GM12878 (cell line): ENCODE results near the gene CASP8. TPM values are rescaled to one million over a fixed set of nuclear protein-coding genes. Genes with fewer than 3 reads are reported as not detected.
A peak's percentile ranks its signal among the peaks of the same experiment; 100 is the strongest.

ENCODE experiments used
- ATAC-seq: fragments of 200-7000 bp; cut with Tn5 transposase; 3 replicates; pipeline ENCODE4 v1.9.1; 2020; ENCODE audit warnings: mild to moderate bottlenecking, moderate library complexity
- BruUV-seq: library from RNA; stranded (reverse); fragments of 400-500 nt; replicated peaks from 2 replicates; lab custom pipeline; 2021; lab: Mats Ljungman, UMichigan
- CTCF ChIA-PET: fragments of 300-600 bp; sonication (Branson Sonifier 250); formaldehyde crosslinking; extraction: SDS; loops from one replicate; lab custom pipeline; 2021; ENCODE audit warnings: inconsistent platforms; lab: Yijun Ruan, JAX
- POLR2A ChIA-PET: fragments of 350-600 bp; formaldehyde crosslinking; extraction: SDS; loops from one replicate; lab custom pipeline; 2021; ENCODE audit warnings: inconsistent platforms; lab: Charles Lee
- RAD21 ChIA-PET: fragments of 300-600 bp; sonication (Branson Sonifier 250); formaldehyde crosslinking; loops from one replicate; lab custom pipeline; 2023; ENCODE audit warnings: antibody characterized with exemption; ENCODE audit not compliant: unreplicated experiment; lab: Charles Lee
- SMC1A ChIA-PET: fragments of 300-600 bp; sonication (Branson Sonifier 250); formaldehyde crosslinking; loops from one replicate; lab custom pipeline; 2023; ENCODE audit not compliant: unreplicated experiment, uncharacterized antibody; lab: Charles Lee
- DNase-seq: peaks from one replicate; pipeline ENCODE4 v3.0.0-alpha.2; 2011; ENCODE audit warnings: low read depth, low spot score
- FAIRE-seq: peaks from 3 replicates; lab custom pipeline; 2011; peaks lifted over from hg19 to GRCh38; lab: Jason Lieb, UNC
- H2AFZ ChIP-seq: 2 replicates; pipeline ENCODE4 v1.6.0; 2011; ENCODE audit warnings: low read depth, low read length, control low read depth; ENCODE audit not compliant: control insufficient read depth
- H3K27ac ChIP-seq: 2 replicates; pipeline ENCODE4 v1.5.1; 2011; ENCODE audit warnings: control low read depth; ENCODE audit not compliant: control insufficient read depth, insufficient read depth
- H3K27me3 ChIP-seq, 2 experiments: replicated peaks in 1 of 2; 2 replicates each; pipeline versions ENCODE4 v1.6.0 to v1.6.1; 2011; ENCODE audit warnings: low read length in 1 of 2; ENCODE audit not compliant: control insufficient read depth in 2 of 2, insufficient read depth in 2 of 2
- H3K36me3 ChIP-seq, 2 experiments: 2 replicates each; pipeline ENCODE4 v1.5.1; 2011; ENCODE audit warnings: low read length in 1 of 2; ENCODE audit not compliant: control insufficient read depth in 2 of 2, insufficient read depth in 2 of 2
- H3K4me1 ChIP-seq: 2 replicates; pipeline ENCODE4 v1.6.1; 2011; ENCODE audit warnings: mild to moderate bottlenecking, low read length, moderate library complexity, mixed read lengths; ENCODE audit not compliant: control insufficient read depth, insufficient read depth
- H3K4me2 ChIP-seq: 2 replicates; pipeline ENCODE4 v1.6.0; 2011; ENCODE audit warnings: control low read depth; ENCODE audit not compliant: control insufficient read depth, insufficient read depth
- H3K4me3 ChIP-seq: fragments of 200-600 bp; sonication (generic); 2 replicates; pipeline ENCODE4 v1.5.1; 2016
- H3K79me2 ChIP-seq: 2 replicates; pipeline ENCODE4 v1.6.0; 2011; ENCODE audit warnings: low read length; ENCODE audit not compliant: control insufficient read depth, insufficient read depth
- H3K9ac ChIP-seq: 2 replicates; pipeline ENCODE4 v1.8.0; 2011; ENCODE audit warnings: low read length, control low read depth, mixed read lengths; ENCODE audit not compliant: control insufficient read depth, insufficient read depth
- H3K9me3 ChIP-seq: replicated peaks from 3 replicates; pipeline ENCODE4 v1.5.1; 2011; ENCODE audit warnings: mild to moderate bottlenecking, low read length; ENCODE audit not compliant: control insufficient read depth, insufficient read depth
- H4K20me1 ChIP-seq: 2 replicates; pipeline ENCODE4 v1.6.0; 2011; ENCODE audit not compliant: control insufficient read depth, insufficient read depth
- CBX5 ChIP-seq: sonication (generic); IDR thresholded peaks from 2 replicates; pipeline ENCODE4 v1.6.1; 2016; ENCODE audit warnings: low read depth, moderate library complexity, mild to moderate bottlenecking, inconsistent platforms
- GABPA ChIP-seq: IDR thresholded peaks from 2 replicates; pipeline ENCODE4 v1.6.1; 2014; ENCODE audit warnings: antibody characterized with exemption, low read depth, mild to moderate bottlenecking, inconsistent platforms
- HDGF ChIP-seq: fragments of 450-650 bp; IDR thresholded peaks from 2 replicates; pipeline ENCODE4 v1.6.1; 2016; ENCODE audit warnings: antibody characterized with exemption
- RAD51 ChIP-seq: fragments of 450-650 bp; IDR thresholded peaks from 2 replicates; pipeline ENCODE4 v1.6.1; 2016; ENCODE audit warnings: moderate library complexity, mild to moderate bottlenecking, inconsistent platforms
- SMAD5 ChIP-seq: IDR thresholded peaks from 2 replicates; pipeline ENCODE4 v1.6.1; 2016; ENCODE audit warnings: antibody characterized with exemption, low read depth
- TAF1 ChIP-seq: IDR thresholded peaks from 2 replicates; pipeline ENCODE4 v1.6.1; 2011; ENCODE audit warnings: mild to moderate bottlenecking, low read depth, low read length, borderline replicate concordance
- ZNF24 ChIP-seq: fragments of 450-650 bp; IDR thresholded peaks from 2 replicates; pipeline ENCODE4 v1.6.1; 2017; ENCODE audit warnings: antibody characterized with exemption, mild to moderate bottlenecking
- WGBS: methylation state at CpG from one replicate; pipeline ENCODE4 v1.1.6; 2016; ENCODE audit warnings: low lambda C conversion rate; ENCODE audit not compliant: insufficient replicate concordance, insufficient coverage; ENCODE audit errors: missing lambda C conversion rate; 5-methylcytosine and 5-hydroxymethylcytosine counted together
- in situ Hi-C: fragments of 300-500 bp; cut with MboI; formaldehyde crosslinking; loops from 9 replicates; pipeline ENCODE4 v1.14.3; 2018; ENCODE audit warnings: mixed read lengths
- intact Hi-C: fragments of 100-400 bp; cut with micrococcal nuclease; formaldehyde crosslinking; loops from one replicate; pipeline ENCODE4 v1.14.2; 2022; ENCODE audit not compliant: unreplicated experiment
- polyA plus RNA-seq, 11 experiments: library from polyadenylated mRNA; depleted of rRNA in 4 of 11; unstranded in 6 of 11; stranded (reverse) in 5 of 11; fragments of >200 nt; fragmentation: Nextera tagmentation in 4 of 11; fragmentation: Illumina TruSeq in 1 of 11; extraction: Ambion mirVana in 4 of 11; extraction: Trizol in 1 of 11; gene quantifications; 1 replicate in 1 of 11; 2 replicates in 10 of 11; pipeline versions ENCODE4 v1.2.1 to v1.2.3, GENCODE V29; 2011 to 2016; ENCODE audit warnings: inconsistent platforms in 2 of 11, missing spikeins in 2 of 11, low read depth in 1 of 11
- total RNA-seq, 4 experiments: library from RNA; depleted of rRNA in 3 of 4; stranded (reverse); fragments of >200 nt in 3 of 4; fragmentation: Illumina TruSeq in 1 of 4; extraction: Trizol in 1 of 4; gene quantifications; 2 replicates each; pipeline versions ENCODE4 v1.2.1 to v1.2.3, GENCODE V29; 2013 to 2021
- TF ChIP-seq, protein P1 (sequence below): fragments of 150-350 bp; IDR thresholded peaks from 2 replicates; pipeline ENCODE4 v1.6.1; 2014; ENCODE audit warnings: mild to moderate bottlenecking, low read depth, low read length
- TF ChIP-seq, protein P2 (sequence below): fragments of 450-650 bp; IDR thresholded peaks from 2 replicates; pipeline ENCODE4 v1.6.1; 2018; ENCODE audit warnings: mild to moderate bottlenecking, low read depth, moderate library complexity; ENCODE audit not compliant: partially characterized antibody
- TF ChIP-seq, protein P3 (sequence below): IDR thresholded peaks from 2 replicates; pipeline ENCODE4 v1.6.1; 2012; ENCODE audit warnings: low read depth, low read length, improper control_type of control experiment

The CASP8 gene
- total and polyA plus RNA-seq, 10 of the 15 experiments (the other 5 are each of a cell fraction or from before 2014, with no cell fraction given): 18.6 to 54.1 (median 39.9) TPM

- peak; percentile 61; the same call in 1 of the 2 replicates for TF ChIP-seq TAF1
- peak; percentile 87 for TF ChIP-seq GABPA
- TF ChIP-seq SMAD5: no peak
- TF ChIP-seq RAD51: no peak
- TF ChIP-seq CBX5: no peak
- TF ChIP-seq, protein P1, sequence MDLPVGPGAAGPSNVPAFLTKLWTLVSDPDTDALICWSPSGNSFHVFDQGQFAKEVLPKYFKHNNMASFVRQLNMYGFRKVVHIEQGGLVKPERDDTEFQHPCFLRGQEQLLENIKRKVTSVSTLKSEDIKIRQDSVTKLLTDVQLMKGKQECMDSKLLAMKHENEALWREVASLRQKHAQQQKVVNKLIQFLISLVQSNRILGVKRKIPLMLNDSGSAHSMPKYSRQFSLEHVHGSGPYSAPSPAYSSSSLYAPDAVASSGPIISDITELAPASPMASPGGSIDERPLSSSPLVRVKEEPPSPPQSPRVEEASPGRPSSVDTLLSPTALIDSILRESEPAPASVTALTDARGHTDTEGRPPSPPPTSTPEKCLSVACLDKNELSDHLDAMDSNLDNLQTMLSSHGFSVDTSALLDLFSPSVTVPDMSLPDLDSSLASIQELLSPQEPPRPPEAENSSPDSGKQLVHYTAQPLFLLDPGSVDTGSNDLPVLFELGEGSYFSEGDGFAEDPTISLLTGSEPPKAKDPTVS: no peak
Observed at GRCh38 chr2:201231781-201232466, 28.4 kb upstream of the CASP8 start (continued).

DNA sequence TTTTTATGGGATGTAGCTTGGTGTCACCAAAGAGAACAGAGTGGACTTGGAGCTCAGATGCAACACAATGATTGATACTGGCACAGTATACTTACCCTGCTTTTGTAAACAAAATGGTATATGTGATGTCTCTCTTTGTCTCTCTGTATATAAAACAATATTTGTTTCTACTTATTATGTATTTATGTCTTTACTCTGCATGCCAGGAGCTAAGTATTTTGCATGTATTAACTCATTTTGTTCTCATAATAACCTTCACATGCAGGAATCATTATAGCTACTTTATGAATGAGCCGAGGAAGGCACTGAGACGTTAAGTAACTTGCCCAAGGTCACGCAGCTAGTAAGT, 27.9 kb upstream of the CASP8 start:
- no peaks in the 10 kb centered on the region for H3K27me3 ChIP-seq

More for the DNA sequence above, 27.9 kb upstream of the CASP8 start:
- no peaks in the 10 kb centered on the region for H3K9me3 ChIP-seq
- H3K27ac ChIP-seq: peak overlapping the region; percentile 50
- ATAC-seq: no peak
- no peak for FAIRE-seq
- H2AFZ ChIP-seq: peak overlapping the region; percentile 90
- CTCF ChIA-PET: interaction anchor here (0.6 to 4.6 kb wide), 60 partner anchors 10 to 1276 kb away, joined by 3 to 390 read pairs (median 7); partner anchors contain the start of genes ALS2, CASP10, CASP8 and CFLAR
- H3K4me1 ChIP-seq: peaks cover 20% of the 10 kb centered on the region
- BruUV-seq: no TSS peak
- intact Hi-C loops: loop anchor here (1.0 to 10.0 kb wide), 10 partner anchors 49 to 942 kb away; partner anchors contain the start of genes ALS2, CASP10, HYCC2 and NIF3L1
- POLR2A ChIA-PET: interaction anchor here (0.6 to 3.2 kb wide), 23 partner anchors 10 to 519 kb away, joined by 3 to 69 read pairs (median 4); partner anchors contain the start of genes CASP10, CASP8 and CLK1
- SMC1A ChIA-PET: interaction anchor here (0.7 to 4.6 kb wide), 53 partner anchors 9 to 522 kb away, joined by 3 to 285 read pairs (median 5); partner anchors contain the start of genes CASP10, CASP8, NIF3L1 and ORC2
- TF ChIP-seq, protein P2, sequence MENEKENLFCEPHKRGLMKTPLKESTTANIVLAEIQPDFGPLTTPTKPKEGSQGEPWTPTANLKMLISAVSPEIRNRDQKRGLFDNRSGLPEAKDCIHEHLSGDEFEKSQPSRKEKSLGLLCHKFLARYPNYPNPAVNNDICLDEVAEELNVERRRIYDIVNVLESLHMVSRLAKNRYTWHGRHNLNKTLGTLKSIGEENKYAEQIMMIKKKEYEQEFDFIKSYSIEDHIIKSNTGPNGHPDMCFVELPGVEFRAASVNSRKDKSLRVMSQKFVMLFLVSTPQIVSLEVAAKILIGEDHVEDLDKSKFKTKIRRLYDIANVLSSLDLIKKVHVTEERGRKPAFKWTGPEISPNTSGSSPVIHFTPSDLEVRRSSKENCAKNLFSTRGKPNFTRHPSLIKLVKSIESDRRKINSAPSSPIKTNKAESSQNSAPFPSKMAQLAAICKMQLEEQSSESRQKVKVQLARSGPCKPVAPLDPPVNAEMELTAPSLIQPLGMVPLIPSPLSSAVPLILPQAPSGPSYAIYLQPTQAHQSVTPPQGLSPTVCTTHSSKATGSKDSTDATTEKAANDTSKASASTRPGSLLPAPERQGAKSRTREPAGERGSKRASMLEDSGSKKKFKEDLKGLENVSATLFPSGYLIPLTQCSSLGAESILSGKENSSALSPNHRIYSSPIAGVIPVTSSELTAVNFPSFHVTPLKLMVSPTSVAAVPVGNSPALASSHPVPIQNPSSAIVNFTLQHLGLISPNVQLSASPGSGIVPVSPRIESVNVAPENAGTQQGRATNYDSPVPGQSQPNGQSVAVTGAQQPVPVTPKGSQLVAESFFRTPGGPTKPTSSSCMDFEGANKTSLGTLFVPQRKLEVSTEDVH: peak; percentile 8
- TF ChIP-seq ZNF24: no peak
- TF ChIP-seq, protein P3, sequence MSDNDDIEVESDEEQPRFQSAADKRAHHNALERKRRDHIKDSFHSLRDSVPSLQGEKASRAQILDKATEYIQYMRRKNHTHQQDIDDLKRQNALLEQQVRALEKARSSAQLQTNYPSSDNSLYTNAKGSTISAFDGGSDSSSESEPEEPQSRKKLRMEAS: 0 out of 2 replicates have a peak, but pooled peaks have one; percentile 10
- TF ChIP-seq HDGF: 0 out of 2 replicates have a peak, but pooled peaks have one; percentile 8
- TF ChIP-seq, all 136 proteins: peak for 3
- Histone ChIP-seq H3K4me3 (peak overlapping the region; percentile 96; the same call in 1 of the 2 replicates), H3K36me3 (peaks cover 0 to under 1% of the 10 kb centered on the region in 2 experiments; a peak in 2 of 4 replicates), H3K4me2 (peak overlapping the region; percentile 64), H3K79me2 (peaks cover 31% of the 10 kb centered on the region), H4K20me1 (no peaks in the 10 kb centered on the region), H3K9ac (no peak overlapping the region)
- in situ Hi-C loops: loop anchor here (5.0 kb wide), 1 partner anchor 325 kb away; no protein-coding TSS in a partner anchor
- 0% methylated on average over 3 of the region's 3 CpGs for WGBS
- no peak for DNase-seq
- RAD21 ChIA-PET: interaction anchor here (0.5 to 4.6 kb wide), 44 partner anchors 9 to 656 kb away, joined by 3 to 279 read pairs (median 6); partner anchors contain the start of genes CASP10, CASP8, CFLAR and CLK1
